GM21717 (cell line): ENCODE measurements around the gene ADGRG4.

Experiments used
- ATAC-seq: cut with Tn5 transposase; IDR thresholded peaks from one replicate; pipeline ENCODE4 v1.9.1; 2021; ENCODE audit warnings: mild to moderate bottlenecking, moderate library complexity; ENCODE audit not compliant: unreplicated experiment

Gene ADGRG4

GRCh38 chrX:136292656-136293055 is 8.1 kb upstream of the ADGRG4 start:
- no peak for ATAC-seq

GRCh38 chrX:136295380-136295779 is 5.4 kb upstream of the ADGRG4 start:
- ATAC-seq = no peak

GRCh38 chrX:136303041-136303440 is 2.3 kb downstream of the ADGRG4 start:
- no peak for ATAC-seq

GRCh38 chrX:136304493-136304892 is 3.7 kb downstream of the ADGRG4 start:
- no peak for ATAC-seq

GRCh38 chrX:136306182-136306581 is 5.4 kb downstream of the ADGRG4 start:
- no peak for ATAC-seq

GRCh38 chrX:136307471-136307870 is 6.7 kb downstream of the ADGRG4 start:
- no peak for ATAC-seq

- no peak for ATAC-seq
These were observed 9.6 kb downstream of the ADGRG4 start for GRCh38 chrX:136310411-136310810.

- ATAC-seq = no peak
These were observed 17.4 kb downstream of the ADGRG4 start for GRCh38 chrX:136318156-136318555.

GRCh38 chrX:136318895-136319597 is 18.3 kb downstream of the ADGRG4 start:
- ATAC-seq = no peak

GRCh38 chrX:136319600-136319999 is 18.8 kb downstream of the ADGRG4 start:
- ATAC-seq = no peak

- ATAC-seq = no peak
These were observed 20.8 kb downstream of the ADGRG4 start for GRCh38 chrX:136321532-136321931.

GRCh38 chrX:136322064-136322463 is 21.3 kb downstream of the ADGRG4 start:
- ATAC-seq = no peak

GRCh38 chrX:136325377-136325776 is 24.6 kb downstream of the ADGRG4 start:
- no peak for ATAC-seq

GRCh38 chrX:136328933-136329332 is 28.2 kb downstream of the ADGRG4 start:
- no peak for ATAC-seq

- no peak for ATAC-seq
These were observed 35.9 kb downstream of the ADGRG4 start for GRCh38 chrX:136336623-136337022.

- no peak for ATAC-seq
These were observed 38.9 kb downstream of the ADGRG4 start for GRCh38 chrX:136339702-136340101.

GRCh38 chrX:136344320-136344719 is 43.6 kb downstream of the ADGRG4 start:
- ATAC-seq = no peak

GRCh38 chrX:136346506-136346905 is 45.7 kb downstream of the ADGRG4 start:
- ATAC-seq = no peak

- ATAC-seq = no peak
These were observed 46.9 kb downstream of the ADGRG4 start for GRCh38 chrX:136347706-136348105.

GRCh38 chrX:136353526-136354093 is 52.8 kb downstream of the ADGRG4 start:
- no peak for ATAC-seq

GRCh38 chrX:136354201-136354600 is 53.4 kb downstream of the ADGRG4 start:
- ATAC-seq = no peak

GRCh38 chrX:136369377-136369776 is 68.6 kb downstream of the ADGRG4 start:
- no peak for ATAC-seq

GRCh38 chrX:136376713-136377112 is 76.0 kb downstream of the ADGRG4 start:
- no peak for ATAC-seq
